Stimulated activated CD8-positive, alpha-beta memory T cell treated with anti-CD3 and anti-CD28 coated beads, Interleukin-4, amount 100 ng/mL, for 24 hours (primary cell): Measurements from ENCODE around the gene PKIG.

ENCODE experiments used
- DNase-seq: peaks from one replicate; pipeline ENCODE4 v3.0.0-alpha.2; 2020; ENCODE audit warnings: low read depth

The PKIG gene

GRCh38 chr20:44620030-44620429 is 37.7 kb downstream of the PKIG start:
- DNase-seq: no peak

DNA sequence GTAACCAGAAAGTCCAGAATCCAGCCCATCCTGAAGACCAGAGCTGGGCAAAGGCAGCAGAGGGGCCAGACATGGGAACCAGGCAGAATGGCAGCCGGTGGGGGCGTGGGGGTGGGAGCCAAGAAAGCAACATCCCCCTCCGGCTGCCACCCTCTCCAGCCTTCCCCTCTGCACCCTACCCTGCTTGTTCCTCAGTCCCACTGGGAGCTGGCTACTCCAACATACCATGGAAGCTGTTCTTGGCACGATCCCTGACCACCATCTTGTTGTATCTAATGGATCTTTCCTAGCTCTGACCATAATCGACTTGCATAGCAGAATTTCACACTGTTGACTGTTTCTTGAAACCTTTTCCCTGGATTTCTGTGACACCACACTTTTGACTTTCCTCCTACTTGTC is 38.9 kb downstream of the PKIG start:
- no peak for DNase-seq

- DNase-seq: no peak
These were observed 39.6 kb downstream of the PKIG start for GRCh38 chr20:44621939-44622338.

GRCh38 chr20:44622501-44623270 is 40.3 kb downstream of the PKIG start:
- no peak for DNase-seq

- DNase-seq: no peak
These were observed 41.8 kb downstream of the PKIG start for GRCh38 chr20:44624152-44624551.

- no peak for DNase-seq
These were observed 42.4 kb downstream of the PKIG start for GRCh38 chr20:44624743-44625271.

GRCh38 chr20:44625361-44625760 is 43.0 kb downstream of the PKIG start:
- no peak for DNase-seq

GRCh38 chr20:44626278-44626677 is 43.9 kb downstream of the PKIG start:
- no peak for DNase-seq

DNA sequence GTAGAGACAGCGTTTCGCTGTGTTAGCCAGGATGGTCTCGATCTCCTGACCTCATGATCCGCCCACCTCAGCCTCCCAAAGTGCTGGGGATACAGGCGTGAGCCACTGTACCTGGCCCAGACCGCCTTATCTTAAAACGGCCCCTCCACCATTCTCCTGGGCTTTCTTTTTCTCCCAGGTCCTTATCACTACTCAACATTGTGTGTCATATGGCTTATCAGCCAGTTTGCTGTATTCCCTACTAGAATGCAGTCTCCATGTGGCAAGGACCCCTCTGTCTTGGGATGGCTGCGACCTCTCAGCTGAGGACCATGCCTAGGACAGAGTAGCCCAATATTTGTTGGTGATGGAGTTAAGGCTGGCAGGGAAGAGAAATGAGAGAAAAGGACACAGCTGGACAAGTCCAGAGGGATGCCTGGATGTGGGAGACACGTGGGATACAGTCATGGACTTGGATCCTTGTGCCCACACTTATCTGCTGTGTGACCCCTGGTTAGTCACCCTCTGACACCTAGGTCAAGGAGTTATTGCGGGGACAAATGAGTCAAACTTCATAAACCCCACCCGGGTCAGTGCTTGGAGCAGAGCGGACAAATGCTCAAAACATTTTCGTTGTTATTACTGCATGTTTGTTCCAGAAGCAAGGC is 45.1 kb downstream of the PKIG start:
- no peak for DNase-seq

DNA sequence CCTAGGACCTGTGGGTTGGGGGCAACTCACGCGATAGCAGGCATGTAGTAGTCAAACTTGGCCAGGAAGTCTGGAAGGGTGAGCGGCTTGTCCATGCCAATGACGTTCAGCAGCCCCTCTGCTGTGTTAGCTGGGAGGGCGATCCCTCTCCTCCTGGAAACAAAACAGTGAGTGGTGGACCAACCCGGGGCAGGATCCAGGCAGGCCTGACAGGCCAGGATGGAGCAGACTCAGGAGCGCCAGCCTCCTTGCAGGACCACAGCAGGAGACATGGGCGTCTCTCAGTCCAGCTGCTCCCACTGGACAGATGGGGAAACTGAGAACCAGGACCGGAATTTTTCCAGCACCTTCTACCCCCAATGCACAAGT is 46.6 kb downstream of the PKIG start:
- DNase-seq: no peak

GRCh38 chr20:44629542-44629941 is 47.2 kb downstream of the PKIG start:
- no peak for DNase-seq

DNA sequence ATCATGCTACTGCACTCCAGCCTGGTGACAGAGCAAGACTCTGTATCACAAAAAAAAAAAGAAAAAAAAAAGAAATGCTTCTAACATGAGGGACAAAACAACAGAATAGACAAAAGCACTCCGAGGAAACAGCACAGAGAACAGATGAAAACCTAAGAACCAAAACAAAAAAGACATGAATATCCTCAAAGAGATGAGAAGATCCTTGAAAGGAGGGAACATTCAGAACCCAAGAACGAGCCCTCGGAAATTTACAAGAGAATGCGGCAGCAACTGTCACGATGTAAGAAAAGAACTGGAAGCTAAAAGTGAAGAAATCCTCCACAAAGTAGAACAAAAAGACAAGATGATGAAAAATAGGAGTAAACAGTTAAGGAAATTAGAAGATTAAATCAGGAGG is 47.9 kb downstream of the PKIG start:
- no peak for DNase-seq

GRCh38 chr20:44632103-44632752 is 49.8 kb downstream of the PKIG start:
- no peak for DNase-seq

DNA sequence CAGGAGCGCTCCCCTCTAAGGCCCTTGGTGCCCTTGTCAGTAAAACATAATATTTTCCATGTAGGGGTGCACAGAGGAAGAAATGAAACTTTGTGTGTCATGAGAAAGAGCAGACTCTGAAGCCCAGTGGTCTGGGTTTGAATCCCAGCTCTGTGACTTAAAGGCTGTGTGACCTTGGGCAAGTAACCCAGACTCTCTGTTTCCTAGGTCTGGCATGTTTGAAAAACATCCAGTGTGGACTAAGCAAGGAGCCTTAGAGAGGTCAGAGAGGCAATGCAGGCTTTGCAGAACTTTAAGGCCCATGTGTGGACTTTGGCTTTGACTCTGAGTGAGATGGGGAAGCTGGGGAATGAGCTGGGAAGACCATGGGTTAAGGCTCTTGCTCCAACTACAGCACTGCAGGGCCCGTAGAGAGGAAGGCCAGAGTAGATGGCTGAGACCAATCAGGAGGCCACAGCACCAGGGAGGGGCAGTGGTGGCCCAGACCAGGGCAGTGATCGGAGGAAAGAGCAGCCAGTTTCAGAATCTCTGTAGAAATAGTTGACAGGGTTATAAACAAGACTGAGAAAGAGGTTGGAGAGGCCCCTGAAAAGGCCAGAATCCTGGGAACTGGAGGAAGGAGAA is 50.9 kb downstream of the PKIG start:
- DNase-seq: no peak

DNA sequence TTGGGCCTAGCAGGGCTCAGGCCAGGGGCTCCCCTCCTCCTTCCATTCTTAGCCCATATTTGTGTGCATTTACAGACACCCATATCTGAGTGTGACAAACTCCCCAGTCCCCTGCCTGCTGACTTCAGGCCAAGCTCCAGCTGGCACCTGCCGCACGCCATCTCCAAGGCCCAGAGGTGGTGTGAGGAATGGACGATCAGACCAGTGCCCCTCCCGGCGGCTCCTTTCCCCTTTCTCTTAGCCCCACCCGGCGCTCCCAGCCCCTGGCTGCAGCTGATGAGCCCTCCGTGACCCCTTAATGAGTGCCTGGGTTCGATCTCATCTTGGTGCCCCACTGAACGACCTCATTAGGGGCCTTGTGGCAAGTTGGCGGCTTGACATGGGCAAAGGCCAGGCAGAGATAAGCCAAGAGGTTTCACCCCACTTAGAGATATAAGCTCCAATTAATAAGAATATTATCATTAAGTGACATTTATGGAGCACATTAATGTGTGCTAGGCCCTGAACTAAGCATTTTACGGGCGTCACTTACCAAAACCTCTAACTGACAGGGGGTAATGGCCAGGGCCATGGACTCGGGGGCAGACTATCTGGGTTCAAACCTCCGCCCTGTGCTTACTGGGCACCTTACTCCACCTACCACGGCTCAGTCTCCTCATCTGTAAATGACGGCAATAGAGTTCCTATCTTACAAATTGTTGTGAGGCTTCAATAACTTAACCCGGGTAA is 51.7 kb downstream of the PKIG start:
- no peak for DNase-seq

DNA sequence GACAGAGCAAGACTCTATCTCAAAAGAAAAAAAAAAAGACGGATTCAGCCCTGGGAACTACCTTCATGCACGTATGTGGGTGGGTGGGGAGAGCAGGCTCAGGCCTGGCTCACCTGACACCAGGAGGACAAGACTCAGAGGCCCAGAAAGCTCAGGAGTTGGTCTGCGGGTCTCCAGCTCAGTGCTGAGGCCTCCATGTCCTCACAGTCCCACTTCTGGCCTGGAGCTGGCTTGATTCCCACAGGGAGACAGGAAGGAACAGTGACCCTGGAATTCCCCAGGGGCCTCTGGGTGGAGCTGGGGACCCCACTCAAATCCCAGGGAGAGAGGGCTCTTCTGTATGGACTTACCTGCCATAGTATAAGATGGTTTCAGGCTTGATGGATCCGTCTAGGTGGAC is 53.5 kb downstream of the PKIG start:
- no peak for DNase-seq

- no peak for DNase-seq
These were observed 54.7 kb downstream of the PKIG start for GRCh38 chr20:44637042-44637441.

DNA sequence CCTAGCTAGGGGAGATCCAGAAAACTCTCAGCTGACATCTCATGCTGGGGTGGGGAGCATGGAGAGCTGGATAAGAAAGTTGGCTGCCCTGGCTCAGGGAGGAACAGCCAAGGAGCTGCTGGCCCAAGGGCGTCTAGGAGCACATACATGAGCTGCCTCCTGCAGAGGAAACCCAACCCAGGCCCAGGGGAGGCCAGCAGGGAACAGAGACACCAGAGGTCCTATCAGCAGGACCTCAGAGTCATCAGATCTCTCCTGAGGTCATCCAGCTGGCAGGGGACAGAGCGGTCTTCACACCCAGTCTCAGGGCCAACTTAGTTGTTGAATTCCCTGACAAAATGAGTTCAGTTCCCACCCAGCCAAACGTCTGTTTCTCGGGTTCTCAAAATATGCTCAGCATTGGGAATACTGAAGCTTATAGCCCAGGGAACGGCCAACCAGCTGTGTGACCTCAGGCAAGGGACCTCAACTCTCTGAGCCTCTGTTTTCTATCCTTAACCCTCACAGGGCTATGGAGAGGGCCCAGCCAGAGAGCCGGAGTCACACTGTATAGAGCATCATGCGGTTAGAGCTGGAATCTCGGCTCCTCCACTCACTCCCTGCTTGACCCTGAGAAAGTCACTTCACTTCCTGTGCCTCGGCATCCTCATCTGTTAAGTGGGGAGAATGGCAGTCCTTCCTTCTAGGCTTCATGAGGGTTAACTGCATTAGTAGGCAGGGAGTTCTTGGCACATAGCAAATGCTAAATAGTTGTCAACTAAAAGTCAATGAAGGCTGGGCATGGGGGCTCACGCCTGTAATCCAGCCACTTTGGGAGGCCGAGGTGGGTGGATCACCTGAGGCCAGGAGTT is 55.4 kb downstream of the PKIG start:
- no peak for DNase-seq

DNA sequence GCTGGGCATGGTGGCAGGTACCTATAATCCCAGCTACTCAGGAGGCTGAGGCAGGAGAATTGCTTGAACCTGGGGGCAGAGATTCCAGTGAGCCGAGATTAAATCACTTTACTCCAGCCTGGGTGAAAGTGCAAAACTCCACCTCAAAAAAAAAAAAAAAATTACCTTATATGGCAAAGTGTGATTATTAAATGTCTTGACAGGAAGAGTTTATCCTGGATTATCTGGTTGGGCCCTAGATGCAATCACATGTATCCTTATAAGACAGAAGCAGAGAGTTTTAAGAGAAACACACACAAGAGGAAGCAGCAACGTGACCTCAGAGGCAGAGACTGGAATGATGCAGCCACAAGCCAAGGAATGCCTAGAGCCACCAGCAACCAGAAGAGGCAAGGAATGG is 58.1 kb downstream of the PKIG start:
- no peak for DNase-seq

- DNase-seq: no peak
These were observed 58.9 kb downstream of the PKIG start for GRCh38 chr20:44641325-44641724.
